ENCODE measurements around the gene PRR12.

Gene PRR12

GRCh38 chr19:49652551-49653465 is 61.8 kb downstream of the PRR12 start:
- H3K27ac ChIP-seq (ENCODE audit: extremely low read depth, low read depth, low read length): no peak overlapping the region
- H3K4me1 ChIP-seq (ENCODE audit: control insufficient read depth, insufficient read depth, low read length): no peaks in the 10 kb centered on the region
- peaks cover 66 to 87% of the 10 kb centered on the region in 2 experiments for H3K36me3 ChIP-seq (ENCODE audit: control insufficient read depth in 2 of 2, insufficient read depth in 1 of 2, low read length in 2 of 2)
- CTCF ChIA-PET: interaction anchor here (0.7 kb wide), 1 partner anchor 32 kb away, joined by 3 read pairs; no protein-coding TSS in a partner anchor
- H3K4me3 ChIP-seq (ENCODE audit: low read depth, low read length): no peak overlapping the region
- TF ChIP-seq ZFP41 (tag by site-specific recombination; IDR thresholded peaks at IDR 0.05; ENCODE audit: borderline replicate concordance) (no peak), ZFP69B (tag by site-specific recombination; IDR thresholded peaks at IDR 0.05) (no peak), OSR2 (tag by site-specific recombination; IDR thresholded peaks at IDR 0.05) (no peak), KLF10 (tag by site-specific recombination; IDR thresholded peaks at IDR 0.05) (no peak), ZNF391 (tag by site-specific recombination; IDR thresholded peaks at IDR 0.05; ENCODE audit: borderline replicate concordance, low read depth) (no peak), REST (tag by site-specific recombination; IDR thresholded peaks at IDR 0.05) (0 out of 2 replicates have a peak, but pooled peaks have one; percentile 44), PRDM10 (tag by site-specific recombination; IDR thresholded peaks at IDR 0.05) (no peak), ZNF311 (tag by site-specific recombination; IDR thresholded peaks at IDR 0.05; ENCODE audit: borderline replicate concordance) (no peak)
- TF ChIP-seq, protein P1, sequence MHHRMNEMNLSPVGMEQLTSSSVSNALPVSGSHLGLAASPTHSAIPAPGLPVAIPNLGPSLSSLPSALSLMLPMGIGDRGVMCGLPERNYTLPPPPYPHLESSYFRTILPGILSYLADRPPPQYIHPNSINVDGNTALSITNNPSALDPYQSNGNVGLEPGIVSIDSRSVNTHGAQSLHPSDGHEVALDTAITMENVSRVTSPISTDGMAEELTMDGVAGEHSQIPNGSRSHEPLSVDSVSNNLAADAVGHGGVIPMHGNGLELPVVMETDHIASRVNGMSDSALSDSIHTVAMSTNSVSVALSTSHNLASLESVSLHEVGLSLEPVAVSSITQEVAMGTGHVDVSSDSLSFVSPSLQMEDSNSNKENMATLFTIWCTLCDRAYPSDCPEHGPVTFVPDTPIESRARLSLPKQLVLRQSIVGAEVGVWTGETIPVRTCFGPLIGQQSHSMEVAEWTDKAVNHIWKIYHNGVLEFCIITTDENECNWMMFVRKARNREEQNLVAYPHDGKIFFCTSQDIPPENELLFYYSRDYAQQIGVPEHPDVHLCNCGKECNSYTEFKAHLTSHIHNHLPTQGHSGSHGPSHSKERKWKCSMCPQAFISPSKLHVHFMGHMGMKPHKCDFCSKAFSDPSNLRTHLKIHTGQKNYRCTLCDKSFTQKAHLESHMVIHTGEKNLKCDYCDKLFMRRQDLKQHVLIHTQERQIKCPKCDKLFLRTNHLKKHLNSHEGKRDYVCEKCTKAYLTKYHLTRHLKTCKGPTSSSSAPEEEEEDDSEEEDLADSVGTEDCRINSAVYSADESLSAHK (tag by site-specific recombination; IDR thresholded peaks at IDR 0.05): no peak
- POLR2A ChIA-PET: interaction anchor here (0.6 to 3.7 kb wide), 3 partner anchors 12 to 146 kb away, joined by 3 to 17 read pairs (median 6); partner anchors contain the start of genes BCL2L12, IRF3 and RRAS
- H3K9me3 ChIP-seq (ENCODE audit: control insufficient read depth, insufficient read depth, low read depth, low read length): no peaks in the 10 kb centered on the region

GRCh38 chr19:49653466-49653806 is 62.5 kb downstream of the PRR12 start:
- Histone ChIP-seq H3K36me3 (ENCODE audit: control insufficient read depth in 2 of 2, insufficient read depth in 1 of 2, low read length in 2 of 2) (peaks cover 61 to 90% of the 10 kb centered on the region in 2 experiments), H3K4me1 (ENCODE audit: control insufficient read depth, insufficient read depth, low read length) (no peaks in the 10 kb centered on the region), H3K27ac (ENCODE audit: extremely low read depth, low read depth, low read length) (no peak overlapping the region), H3K4me3 (ENCODE audit: low read depth, low read length) (no peak overlapping the region), H3K9me3 (ENCODE audit: control insufficient read depth, insufficient read depth, low read depth, low read length) (no peaks in the 10 kb centered on the region)
- CTCF ChIA-PET: interaction anchor here (0.7 kb wide), 1 partner anchor 32 kb away, joined by 3 read pairs; no protein-coding TSS in a partner anchor
- POLR2A ChIA-PET: interaction anchor here (0.6 to 3.7 kb wide), 4 partner anchors 11 to 147 kb away, joined by 3 to 17 read pairs (median 8); partner anchors contain the start of genes BCL2L12, IRF3, RRAS and SCAF1
- no peak for TF ChIP-seq BCL11A (tag by site-specific recombination; IDR thresholded peaks at IDR 0.05; ENCODE audit: low read depth)
- peak; percentile 67 for TF ChIP-seq EGR2 (tag by site-specific recombination; IDR thresholded peaks at IDR 0.05; ENCODE audit: low read depth)
- TF ChIP-seq, protein P2, sequence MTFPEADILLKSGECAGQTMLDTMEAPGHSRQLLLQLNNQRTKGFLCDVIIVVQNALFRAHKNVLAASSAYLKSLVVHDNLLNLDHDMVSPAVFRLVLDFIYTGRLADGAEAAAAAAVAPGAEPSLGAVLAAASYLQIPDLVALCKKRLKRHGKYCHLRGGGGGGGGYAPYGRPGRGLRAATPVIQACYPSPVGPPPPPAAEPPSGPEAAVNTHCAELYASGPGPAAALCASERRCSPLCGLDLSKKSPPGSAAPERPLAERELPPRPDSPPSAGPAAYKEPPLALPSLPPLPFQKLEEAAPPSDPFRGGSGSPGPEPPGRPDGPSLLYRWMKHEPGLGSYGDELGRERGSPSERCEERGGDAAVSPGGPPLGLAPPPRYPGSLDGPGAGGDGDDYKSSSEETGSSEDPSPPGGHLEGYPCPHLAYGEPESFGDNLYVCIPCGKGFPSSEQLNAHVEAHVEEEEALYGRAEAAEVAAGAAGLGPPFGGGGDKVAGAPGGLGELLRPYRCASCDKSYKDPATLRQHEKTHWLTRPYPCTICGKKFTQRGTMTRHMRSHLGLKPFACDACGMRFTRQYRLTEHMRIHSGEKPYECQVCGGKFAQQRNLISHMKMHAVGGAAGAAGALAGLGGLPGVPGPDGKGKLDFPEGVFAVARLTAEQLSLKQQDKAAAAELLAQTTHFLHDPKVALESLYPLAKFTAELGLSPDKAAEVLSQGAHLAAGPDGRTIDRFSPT (tag by site-specific recombination; IDR thresholded peaks at IDR 0.05): peak; percentile 34; the same call in 1 of the 2 replicates
- TF ChIP-seq GLIS2 (tag by site-specific recombination; IDR thresholded peaks at IDR 0.05): peak; percentile 57; the same call in 1 of the 2 replicates
- TF ChIP-seq, protein P3, sequence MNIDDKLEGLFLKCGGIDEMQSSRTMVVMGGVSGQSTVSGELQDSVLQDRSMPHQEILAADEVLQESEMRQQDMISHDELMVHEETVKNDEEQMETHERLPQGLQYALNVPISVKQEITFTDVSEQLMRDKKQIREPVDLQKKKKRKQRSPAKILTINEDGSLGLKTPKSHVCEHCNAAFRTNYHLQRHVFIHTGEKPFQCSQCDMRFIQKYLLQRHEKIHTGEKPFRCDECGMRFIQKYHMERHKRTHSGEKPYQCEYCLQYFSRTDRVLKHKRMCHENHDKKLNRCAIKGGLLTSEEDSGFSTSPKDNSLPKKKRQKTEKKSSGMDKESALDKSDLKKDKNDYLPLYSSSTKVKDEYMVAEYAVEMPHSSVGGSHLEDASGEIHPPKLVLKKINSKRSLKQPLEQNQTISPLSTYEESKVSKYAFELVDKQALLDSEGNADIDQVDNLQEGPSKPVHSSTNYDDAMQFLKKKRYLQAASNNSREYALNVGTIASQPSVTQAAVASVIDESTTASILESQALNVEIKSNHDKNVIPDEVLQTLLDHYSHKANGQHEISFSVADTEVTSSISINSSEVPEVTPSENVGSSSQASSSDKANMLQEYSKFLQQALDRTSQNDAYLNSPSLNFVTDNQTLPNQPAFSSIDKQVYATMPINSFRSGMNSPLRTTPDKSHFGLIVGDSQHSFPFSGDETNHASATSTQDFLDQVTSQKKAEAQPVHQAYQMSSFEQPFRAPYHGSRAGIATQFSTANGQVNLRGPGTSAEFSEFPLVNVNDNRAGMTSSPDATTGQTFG (tag by site-specific recombination; IDR thresholded peaks at IDR 0.05; ENCODE audit: borderline replicate concordance): no peak
- TF ChIP-seq ZNF335 (tag by site-specific recombination; conservative IDR thresholded peaks at IDR 0.05): no peak
- no peak for TF ChIP-seq ZNF664 (tag by site-specific recombination; IDR thresholded peaks at IDR 0.05)

All from HEK293 (cell line).